Measurements from ENCODE around the gene SCAF1.

The SCAF1 gene

GRCh38 chr19:49664171-49665035, 22.4 kb downstream of the SCAF1 start:
- TF ChIP-seq REST (IDR thresholded peaks at IDR 0.05; ENCODE audit: insufficient replicate concordance, low read depth) (no peak), CTCF (IDR thresholded peaks at IDR 0.05; ENCODE audit: insufficient read depth, low read length) (no peak), SPI1 (IDR thresholded peaks at IDR 0.05; ENCODE audit: borderline replicate concordance, low read depth) (no peak), GABPA (IDR thresholded peaks at IDR 0.05; ENCODE audit: low read depth) (no peak), POLR2AphosphoS5 (IDR thresholded peaks at IDR 0.05; ENCODE audit: low read depth) (peak; percentile 65)
- Histone ChIP-seq H3K27me3 (ENCODE audit: insufficient read depth, poor library complexity, severe bottlenecking) (no peaks in the 10 kb centered on the region), H3K4me3 (replicated peaks; ENCODE audit: insufficient read depth, low read length) (peak overlapping the region; percentile 82), H3K27ac (replicated peaks) (peak overlapping the region; percentile 79)
- peak; percentile 83 to 90 for DNase-seq (ENCODE audit: low read depth in 1 of 2, low spot score in 1 of 2)

- peak overlapping the region; percentile 79 for H3K27ac ChIP-seq (replicated peaks)
- TF ChIP-seq GABPA (IDR thresholded peaks at IDR 0.05; ENCODE audit: low read depth) (no peak), SPI1 (IDR thresholded peaks at IDR 0.05; ENCODE audit: borderline replicate concordance, low read depth) (no peak), POLR2AphosphoS5 (IDR thresholded peaks at IDR 0.05; ENCODE audit: low read depth) (no peak), REST (IDR thresholded peaks at IDR 0.05; ENCODE audit: insufficient replicate concordance, low read depth) (no peak), CTCF (IDR thresholded peaks at IDR 0.05; ENCODE audit: insufficient read depth, low read length) (no peak)
- no peak for DNase-seq (ENCODE audit: low read depth in 1 of 2, low spot score in 1 of 2)
Measured at GRCh38 chr19:49665036-49665350, 23.0 kb downstream of the SCAF1 start.

GRCh38 chr19:49665351-49666119, 23.5 kb downstream of the SCAF1 start, which contains the start of the genes BCL2L12 and IRF3:
Gene BCL2L12, plus strand, starts transcription at chr19:49665933. Its CDS starts 760 bp downstream, at chr19:49666693.
Gene IRF3, minus strand, starts transcription at chr19:49665857. Its CDS starts 1,019 bp downstream, at chr19:49664838.
- DNase-seq (ENCODE audit: low read depth in 1 of 2, low spot score in 1 of 2): peak; percentile 94 to 98
- no peaks in the 10 kb centered on the region for H3K27me3 ChIP-seq (ENCODE audit: insufficient read depth, poor library complexity, severe bottlenecking)
- TF ChIP-seq GABPA (IDR thresholded peaks at IDR 0.05; ENCODE audit: low read depth) (no peak), SPI1 (IDR thresholded peaks at IDR 0.05; ENCODE audit: borderline replicate concordance, low read depth) (no peak), CTCF (IDR thresholded peaks at IDR 0.05; ENCODE audit: insufficient read depth, low read length) (no peak), POLR2AphosphoS5 (IDR thresholded peaks at IDR 0.05; ENCODE audit: low read depth) (no peak; the same call in 1 of the 2 replicates), REST (IDR thresholded peaks at IDR 0.05; ENCODE audit: insufficient replicate concordance, low read depth) (no peak)
- peak within 1 kb of the TSS; percentile 79 for H3K27ac ChIP-seq (replicated peaks)
- H3K4me3 ChIP-seq (replicated peaks; ENCODE audit: insufficient read depth, low read length): peak within 1 kb of the TSS; percentile 82

More at GRCh38 chr19:49665036-49665350, 23.0 kb downstream of the SCAF1 start:
- Histone ChIP-seq H3K4me3 (replicated peaks; ENCODE audit: insufficient read depth, low read length) (peak overlapping the region; percentile 82), H3K27me3 (ENCODE audit: insufficient read depth, poor library complexity, severe bottlenecking) (no peaks in the 10 kb centered on the region)
